Nephron (organoid): Measurements from ENCODE around the gene TMPRSS5.

Experiments
- H3K27ac Mint-ChIP-seq, 3 experiments: 2 replicates each; pipeline ENCODE4 v1.8.0; 2020; ENCODE audit warnings: mixed read lengths in 3 of 3, mild to moderate bottlenecking in 2 of 3, moderate library complexity in 1 of 3
- H3K27me3 Mint-ChIP-seq: 2 replicates; pipeline ENCODE4 v1.8.0; 2021; ENCODE audit warnings: low read depth, mild to moderate bottlenecking, moderate library complexity, mixed read lengths
- H3K36me3 Mint-ChIP-seq: 2 replicates; pipeline ENCODE4 v1.8.0; 2020; ENCODE audit warnings: low read depth, mixed read lengths
- H3K4me1 Mint-ChIP-seq: 2 replicates; pipeline ENCODE4 v1.8.0; 2020; ENCODE audit warnings: mixed read lengths
- H3K4me3 Mint-ChIP-seq, 3 experiments: 2 replicates each; pipeline ENCODE4 v1.8.0; 2020; ENCODE audit warnings: mild to moderate bottlenecking in 3 of 3, mixed read lengths in 3 of 3, moderate library complexity in 2 of 3
- H3K9me3 Mint-ChIP-seq: 2 replicates; pipeline ENCODE4 v1.8.0; 2020; ENCODE audit warnings: mixed read lengths
- CTCF ChIP-seq, 3 experiments: fragments of 200-600 bp; sonication (generic); IDR thresholded peaks; one replicate each; pipeline ENCODE4 v1.5.0; 2021; ENCODE audit warnings: antibody characterized with exemption in 3 of 3; ENCODE audit not compliant: unreplicated experiment in 3 of 3

TMPRSS5 gene

GRCh38 chr11:113729456-113729855 lies 23.3 kb upstream of the TMPRSS5 start:
- H3K9me3 Mint-ChIP-seq, result no peaks in the 10 kb centered on the region
- H3K27me3 Mint-ChIP-seq, result no peaks in the 10 kb centered on the region
- no peak overlapping the region for H3K4me3 Mint-ChIP-seq
- peaks cover 33% of the 10 kb centered on the region for H3K4me1 Mint-ChIP-seq
- TF ChIP-seq CTCF (IDR thresholded peaks at IDR 0.05; ENCODE audit: unreplicated experiment in 3 of 3), result no peak
- H3K27ac Mint-ChIP-seq, result no peak overlapping the region
- peaks cover 22% of the 10 kb centered on the region for H3K36me3 Mint-ChIP-seq

GRCh38 chr11:113728814-113729213 lies 22.7 kb upstream of the TMPRSS5 start:
- no peak for TF ChIP-seq CTCF (IDR thresholded peaks at IDR 0.05; ENCODE audit: unreplicated experiment in 3 of 3)
- H3K4me3 Mint-ChIP-seq, result no peak overlapping the region

GRCh38 chr11:113725913-113726312 lies 19.8 kb upstream of the TMPRSS5 start:
- no peak overlapping the region for H3K4me3 Mint-ChIP-seq
- H3K4me1 Mint-ChIP-seq, result peaks cover 21% of the 10 kb centered on the region
- H3K36me3 Mint-ChIP-seq, result peaks cover 5% of the 10 kb centered on the region
- H3K9me3 Mint-ChIP-seq, result no peaks in the 10 kb centered on the region
- no peaks in the 10 kb centered on the region for H3K27me3 Mint-ChIP-seq
- no peak overlapping the region for H3K27ac Mint-ChIP-seq
- no peak for TF ChIP-seq CTCF (IDR thresholded peaks at IDR 0.05; ENCODE audit: unreplicated experiment in 3 of 3)

More at GRCh38 chr11:113728814-113729213, 22.7 kb upstream of the TMPRSS5 start:
- Mint-ChIP-seq H3K27me3 (no peaks in the 10 kb centered on the region), H3K4me1 (peaks cover 35% of the 10 kb centered on the region), H3K27ac (no peak overlapping the region), H3K36me3 (peaks cover 16% of the 10 kb centered on the region), H3K9me3 (no peaks in the 10 kb centered on the region)

- Mint-ChIP-seq H3K9me3 (no peaks in the 10 kb centered on the region), H3K4me3 (no peak overlapping the region), H3K27ac (no peak overlapping the region), H3K4me1 (peaks cover 16% of the 10 kb centered on the region), H3K27me3 (no peaks in the 10 kb centered on the region), H3K36me3 (peaks cover 9% of the 10 kb centered on the region)
- no peak for TF ChIP-seq CTCF (IDR thresholded peaks at IDR 0.05; ENCODE audit: unreplicated experiment in 3 of 3)
Measured at GRCh38 chr11:113725407-113725806, 19.3 kb upstream of the TMPRSS5 start.

GRCh38 chr11:113724778-113725177 lies 18.7 kb upstream of the TMPRSS5 start:
- no peak for TF ChIP-seq CTCF (IDR thresholded peaks at IDR 0.05; ENCODE audit: unreplicated experiment in 3 of 3)
- no peak overlapping the region for H3K4me3 Mint-ChIP-seq
- H3K9me3 Mint-ChIP-seq, result no peaks in the 10 kb centered on the region
- H3K27ac Mint-ChIP-seq, result peak overlapping the region in 1 of 3 experiments; percentile 22
- peaks cover 12% of the 10 kb centered on the region for H3K36me3 Mint-ChIP-seq
- no peaks in the 10 kb centered on the region for H3K27me3 Mint-ChIP-seq
- peaks cover 15% of the 10 kb centered on the region for H3K4me1 Mint-ChIP-seq

- H3K4me3 Mint-ChIP-seq, result no peak overlapping the region
- H3K27me3 Mint-ChIP-seq, result no peaks in the 10 kb centered on the region
- no peak overlapping the region for H3K27ac Mint-ChIP-seq
- H3K9me3 Mint-ChIP-seq, result no peaks in the 10 kb centered on the region
- peaks cover 15% of the 10 kb centered on the region for H3K4me1 Mint-ChIP-seq
- H3K36me3 Mint-ChIP-seq, result peaks cover 22% of the 10 kb centered on the region
- TF ChIP-seq CTCF (IDR thresholded peaks at IDR 0.05; ENCODE audit: unreplicated experiment in 3 of 3), result no peak
Measured at GRCh38 chr11:113723787-113724186, 17.7 kb upstream of the TMPRSS5 start.
